ENCODE measurements around the gene PELI2. TPM values are rescaled to one million over a fixed set of nuclear protein-coding genes. Genes with fewer than 3 reads are reported as not detected.

Gene PELI2
- total RNA-seq, 3 donors from 2014 or later, result 14.3 to 33.4 (median 30.8) TPM

DNA sequence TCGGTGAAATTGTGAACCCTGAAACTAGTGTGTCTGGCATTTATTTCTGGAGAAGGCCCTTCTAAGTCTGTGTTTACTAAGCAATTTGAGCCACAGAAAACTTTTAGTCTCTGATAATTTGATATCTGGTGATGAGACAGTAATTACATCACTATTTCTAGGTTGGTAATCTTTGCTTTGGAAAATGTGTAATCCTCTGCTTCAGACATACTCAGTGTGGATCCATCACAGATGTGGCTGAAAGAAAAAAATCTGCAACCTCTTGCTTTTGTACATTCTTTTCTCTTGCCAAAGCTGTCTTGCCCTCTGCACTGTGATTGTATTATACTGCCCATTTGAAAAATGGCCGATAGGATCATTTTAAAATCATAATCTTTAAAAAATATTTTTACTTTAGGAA lies 78.1 kb downstream of the PELI2 start:
- no peak overlapping the region for H3K4me3 ChIP-seq
- intact Hi-C loops (cut with DNase I, micrococcal nuclease), result no loop called here
- ATAC-seq (no peak), DNase-seq (no peak)
- no peaks in the 10 kb centered on the region for H3K9me3 ChIP-seq
- TF ChIP-seq, protein P1, sequence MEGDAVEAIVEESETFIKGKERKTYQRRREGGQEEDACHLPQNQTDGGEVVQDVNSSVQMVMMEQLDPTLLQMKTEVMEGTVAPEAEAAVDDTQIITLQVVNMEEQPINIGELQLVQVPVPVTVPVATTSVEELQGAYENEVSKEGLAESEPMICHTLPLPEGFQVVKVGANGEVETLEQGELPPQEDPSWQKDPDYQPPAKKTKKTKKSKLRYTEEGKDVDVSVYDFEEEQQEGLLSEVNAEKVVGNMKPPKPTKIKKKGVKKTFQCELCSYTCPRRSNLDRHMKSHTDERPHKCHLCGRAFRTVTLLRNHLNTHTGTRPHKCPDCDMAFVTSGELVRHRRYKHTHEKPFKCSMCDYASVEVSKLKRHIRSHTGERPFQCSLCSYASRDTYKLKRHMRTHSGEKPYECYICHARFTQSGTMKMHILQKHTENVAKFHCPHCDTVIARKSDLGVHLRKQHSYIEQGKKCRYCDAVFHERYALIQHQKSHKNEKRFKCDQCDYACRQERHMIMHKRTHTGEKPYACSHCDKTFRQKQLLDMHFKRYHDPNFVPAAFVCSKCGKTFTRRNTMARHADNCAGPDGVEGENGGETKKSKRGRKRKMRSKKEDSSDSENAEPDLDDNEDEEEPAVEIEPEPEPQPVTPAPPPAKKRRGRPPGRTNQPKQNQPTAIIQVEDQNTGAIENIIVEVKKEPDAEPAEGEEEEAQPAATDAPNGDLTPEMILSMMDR (IDR thresholded peaks at IDR 0.05), result no peak
- H3K36me3 ChIP-seq (ENCODE audit: low read depth), result no peaks in the 10 kb centered on the region
- H3K4me1 ChIP-seq (ENCODE audit: low read depth), result peaks cover 29% of the 10 kb centered on the region

DNA sequence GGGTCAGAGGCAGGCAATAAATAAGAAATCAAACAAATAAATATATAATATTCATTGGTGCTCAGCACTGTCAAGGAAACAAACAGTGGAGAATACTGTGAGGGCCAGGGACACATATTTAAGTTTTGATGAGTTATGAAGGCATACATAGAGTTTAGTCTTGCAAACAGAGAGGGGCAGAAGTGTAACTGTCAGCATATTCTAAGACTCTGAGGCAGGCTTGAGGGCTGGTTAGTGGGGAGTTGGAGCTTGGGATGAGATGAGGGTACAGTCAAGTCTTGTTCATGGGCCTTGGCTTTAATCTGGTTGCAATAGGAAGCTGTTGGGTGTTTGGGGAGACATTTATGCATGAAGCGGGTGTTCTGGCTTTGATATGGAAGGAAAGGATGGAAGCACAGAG lies 78.9 kb downstream of the PELI2 start:
- DNase-seq (no peak), ATAC-seq (no peak)
- TF ChIP-seq, protein P1 (IDR thresholded peaks at IDR 0.05), result no peak
- H3K4me3 ChIP-seq, result no peak overlapping the region
- no peaks in the 10 kb centered on the region for H3K36me3 ChIP-seq (ENCODE audit: low read depth)
- peaks cover 29% of the 10 kb centered on the region for H3K4me1 ChIP-seq (ENCODE audit: low read depth)
- H3K9me3 ChIP-seq, result no peaks in the 10 kb centered on the region
- intact Hi-C loops (cut with DNase I, micrococcal nuclease), result no loop called here

DNA sequence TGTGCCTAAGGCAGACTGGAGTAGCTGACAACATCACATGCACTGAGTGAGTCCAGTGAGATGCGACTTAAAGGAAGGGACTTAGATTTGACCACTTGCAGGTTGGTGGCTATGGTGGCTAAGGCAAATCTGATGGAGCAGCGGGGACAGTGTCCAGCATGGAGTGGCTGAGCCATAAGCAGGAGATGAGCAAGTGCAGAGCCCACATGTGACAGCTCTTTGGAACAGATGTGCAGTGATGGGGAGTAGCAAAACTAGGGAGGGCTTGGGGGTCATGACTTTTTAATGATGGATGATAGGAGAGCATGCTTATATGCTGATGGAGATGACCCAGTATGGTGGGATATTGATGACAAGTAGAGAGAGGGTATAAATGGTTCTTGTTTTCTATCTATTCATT lies 80.2 kb downstream of the PELI2 start:
- TF ChIP-seq, protein P1 (IDR thresholded peaks at IDR 0.05), result no peak
- ATAC-seq (no peak), DNase-seq (no peak)
- H3K4me3 ChIP-seq, result no peak overlapping the region
- H3K4me1 ChIP-seq (ENCODE audit: low read depth), result peaks cover 29% of the 10 kb centered on the region
- no peaks in the 10 kb centered on the region for H3K36me3 ChIP-seq (ENCODE audit: low read depth)
- intact Hi-C loops (cut with DNase I, micrococcal nuclease), result no loop called here
- no peaks in the 10 kb centered on the region for H3K9me3 ChIP-seq

DNA sequence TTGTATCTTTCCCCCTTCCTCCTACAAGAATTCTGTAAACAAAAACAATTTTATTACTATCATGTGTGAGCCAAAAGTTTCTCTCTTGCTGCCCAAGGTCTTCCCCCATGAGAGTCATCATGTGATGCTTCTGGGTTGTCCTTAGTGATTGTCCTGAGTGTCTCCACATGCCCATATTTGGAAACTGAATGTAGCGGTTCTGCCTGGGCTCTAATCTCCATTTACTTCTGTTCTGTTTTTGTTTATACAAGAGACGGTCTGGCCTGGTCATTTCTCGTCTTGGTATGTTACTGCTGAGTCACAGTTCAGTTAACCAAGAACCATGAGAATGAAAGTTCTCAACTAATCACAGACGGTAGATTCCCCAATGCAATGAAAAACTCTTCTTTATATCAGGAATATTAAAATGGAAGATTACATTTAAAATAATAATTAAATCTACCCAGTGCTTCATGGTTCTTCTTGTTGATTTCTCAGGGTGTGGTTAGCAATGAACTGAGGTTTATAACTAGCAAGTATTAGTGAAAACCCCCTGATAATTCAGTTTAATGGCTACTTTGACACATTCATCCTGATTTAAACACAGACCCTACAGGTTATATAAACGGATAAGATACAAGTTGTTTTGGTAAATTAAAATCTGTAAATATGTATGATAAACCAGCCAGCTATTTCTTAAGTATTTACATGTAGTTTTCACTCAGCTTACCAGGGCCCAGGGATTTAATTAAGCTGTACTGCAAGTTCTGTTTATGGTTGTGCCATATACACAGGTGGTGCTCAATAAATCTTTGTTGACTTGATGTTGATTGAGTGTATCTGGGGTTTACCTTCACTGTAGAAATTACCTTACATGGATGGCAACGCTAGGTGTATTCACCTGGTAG lies 81.1 kb downstream of the PELI2 start:
- Histone ChIP-seq H3K36me3 (ENCODE audit: low read depth) (no peaks in the 10 kb centered on the region), H3K4me1 (ENCODE audit: low read depth) (peaks cover 29% of the 10 kb centered on the region), H3K9me3 (no peaks in the 10 kb centered on the region), H3K4me3 (no peak overlapping the region)
- TF ChIP-seq, protein P1 (IDR thresholded peaks at IDR 0.05), result no peak
- intact Hi-C loops (cut with DNase I, micrococcal nuclease), result no loop called here
- ATAC-seq (peak; percentile 68), DNase-seq (peak in 1 of 3 donors; percentile 39)

DNA sequence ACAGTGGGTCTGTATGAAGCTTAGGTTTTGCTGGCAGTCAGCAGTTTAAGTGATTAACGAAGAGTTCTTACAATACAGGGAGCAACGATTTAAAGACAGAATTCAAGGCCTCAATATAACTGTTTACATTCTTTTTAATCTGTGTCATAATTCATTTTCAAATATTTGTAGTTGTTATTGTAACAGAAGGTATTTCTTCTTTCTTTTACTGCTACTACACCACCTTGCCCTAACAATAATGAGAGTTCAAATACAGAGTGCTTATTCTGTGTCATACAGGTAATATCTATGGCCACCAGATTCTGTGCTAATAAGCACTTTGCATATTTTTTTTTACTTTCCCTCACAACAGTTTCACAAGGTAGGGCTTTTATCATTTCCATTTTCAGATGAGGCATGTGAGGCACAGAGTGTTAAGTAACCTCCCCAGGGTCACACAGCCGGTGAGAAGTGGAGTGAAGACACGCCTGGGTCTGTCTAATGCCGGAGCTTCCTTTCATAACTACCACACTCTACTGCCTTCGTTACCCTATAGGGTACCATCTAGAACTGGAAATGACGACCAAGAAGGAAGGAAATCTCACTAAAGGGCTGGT lies 81.9 kb downstream of the PELI2 start:
- DNase-seq (no peak), ATAC-seq (peak; percentile 8)
- H3K36me3 ChIP-seq (ENCODE audit: low read depth), result no peaks in the 10 kb centered on the region
- TF ChIP-seq, protein P1 (IDR thresholded peaks at IDR 0.05), result no peak
- peaks cover 29% of the 10 kb centered on the region for H3K4me1 ChIP-seq (ENCODE audit: low read depth)
- no peaks in the 10 kb centered on the region for H3K9me3 ChIP-seq
- no peak overlapping the region for H3K4me3 ChIP-seq
- intact Hi-C loops (cut with DNase I, micrococcal nuclease), result no loop called here

Measured in mucosa of descending colon (tissue), 3 donors.